HG02642 (cell line): Measurements from ENCODE around the gene SPATA21.

Experiments used
- ATAC-seq: cut with Tn5 transposase; IDR thresholded peaks from one replicate; pipeline ENCODE4 v1.9.1; 2021; ENCODE audit warnings: mild to moderate bottlenecking; ENCODE audit not compliant: unreplicated experiment, poor library complexity

The SPATA21 gene

DNA sequence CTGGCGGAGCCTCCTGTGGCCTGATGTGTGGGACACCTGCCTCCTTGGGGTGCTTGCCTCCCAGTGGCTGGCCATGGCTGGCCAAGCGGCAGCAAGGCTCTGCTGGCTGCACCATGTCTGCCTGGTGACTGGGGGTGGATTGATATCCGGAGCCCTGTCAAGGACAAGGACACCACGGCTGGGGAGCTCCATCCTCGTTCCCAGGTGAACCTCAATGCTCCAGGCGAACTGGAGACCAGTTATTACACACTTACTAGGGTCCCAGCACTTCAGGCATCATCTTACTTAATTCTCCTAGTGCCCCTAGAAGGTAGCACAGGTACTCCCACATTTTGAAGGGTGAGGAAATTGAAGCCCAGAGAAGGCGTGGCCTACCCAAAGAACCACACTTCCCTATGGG, 15.2 kb downstream of the SPATA21 start:
- no peak for ATAC-seq

DNA sequence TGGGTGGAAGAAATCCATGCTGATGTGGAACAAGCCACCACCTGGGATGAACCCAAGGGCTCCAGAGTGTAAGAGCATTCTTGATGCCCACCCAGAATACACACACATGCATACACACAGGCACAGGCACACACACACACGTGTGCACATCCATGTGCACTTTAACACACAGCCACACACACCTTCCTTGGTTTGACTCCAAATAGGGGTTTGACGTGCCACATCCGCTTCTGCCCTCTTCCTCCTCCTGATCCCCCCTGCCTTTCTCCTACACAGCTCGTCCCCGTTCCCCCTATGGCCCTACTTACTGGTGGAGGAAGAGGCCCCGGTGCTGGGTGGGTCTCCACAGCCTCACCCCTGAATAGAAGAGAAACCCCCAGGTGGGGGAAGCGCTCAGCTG, 16.0 kb downstream of the SPATA21 start:
- ATAC-seq, result no peak

DNA sequence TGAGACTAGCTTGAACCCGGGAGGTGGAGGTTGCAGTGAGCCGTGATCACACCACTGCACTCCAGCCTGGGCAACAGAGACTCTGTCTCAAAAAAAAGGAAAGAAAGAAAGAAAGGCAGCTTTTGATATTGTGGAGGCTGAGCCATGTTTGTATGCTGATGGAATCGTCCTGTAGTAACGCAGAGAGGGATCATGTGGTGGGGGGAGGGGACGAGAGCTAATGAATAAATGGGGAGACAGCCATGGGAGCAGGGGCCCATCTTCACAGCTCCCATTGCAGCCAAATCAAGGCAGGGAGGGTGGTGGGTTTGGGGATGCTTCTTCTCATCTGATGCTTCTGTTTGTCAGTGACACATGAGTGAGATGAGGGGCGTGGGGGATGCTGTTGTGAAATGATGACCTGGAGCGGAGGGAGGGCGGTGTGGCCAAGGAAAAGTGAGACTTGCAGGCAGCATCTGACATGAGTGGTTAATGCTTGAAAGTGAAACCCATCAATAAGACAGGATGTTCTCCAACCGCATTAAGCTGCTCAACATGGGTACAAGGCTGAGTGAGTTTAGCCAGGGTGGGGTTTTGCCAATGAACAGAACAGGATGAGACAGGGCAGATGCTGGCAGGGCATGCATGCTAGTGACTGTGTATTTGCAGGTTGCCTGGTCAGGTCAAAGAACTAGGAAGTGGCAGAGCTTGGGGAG, 16.7 kb downstream of the SPATA21 start:
- ATAC-seq, result peak; percentile 57

DNA sequence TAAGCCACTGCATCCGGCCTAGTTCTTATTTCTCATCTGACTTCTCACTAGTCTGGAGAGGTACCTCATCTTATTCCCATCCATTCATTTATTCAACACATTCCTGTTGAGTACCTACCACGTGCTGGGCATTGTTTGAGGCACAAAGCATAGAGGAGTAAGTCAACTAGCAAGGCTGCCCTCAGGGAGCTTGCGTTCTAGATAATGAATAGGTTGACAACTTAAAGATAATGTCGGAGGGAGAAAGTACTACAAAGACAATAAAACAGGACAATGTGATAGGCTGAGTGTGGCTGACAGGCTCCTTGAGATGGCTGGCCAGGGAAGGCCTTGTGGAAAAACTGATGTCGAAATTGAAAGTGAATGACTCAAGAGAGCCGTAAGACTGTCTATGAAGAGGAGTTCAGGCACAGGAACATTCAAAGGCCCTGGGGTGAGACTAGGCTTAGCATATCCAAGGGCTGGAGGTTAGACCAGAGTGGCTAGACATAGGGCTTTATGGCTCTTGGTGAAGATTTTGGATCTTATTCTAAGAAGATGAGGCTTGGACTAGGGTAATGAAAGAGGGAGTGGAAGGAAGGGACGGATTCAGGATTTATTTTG, 18.3 kb downstream of the SPATA21 start:
- no peak for ATAC-seq

DNA sequence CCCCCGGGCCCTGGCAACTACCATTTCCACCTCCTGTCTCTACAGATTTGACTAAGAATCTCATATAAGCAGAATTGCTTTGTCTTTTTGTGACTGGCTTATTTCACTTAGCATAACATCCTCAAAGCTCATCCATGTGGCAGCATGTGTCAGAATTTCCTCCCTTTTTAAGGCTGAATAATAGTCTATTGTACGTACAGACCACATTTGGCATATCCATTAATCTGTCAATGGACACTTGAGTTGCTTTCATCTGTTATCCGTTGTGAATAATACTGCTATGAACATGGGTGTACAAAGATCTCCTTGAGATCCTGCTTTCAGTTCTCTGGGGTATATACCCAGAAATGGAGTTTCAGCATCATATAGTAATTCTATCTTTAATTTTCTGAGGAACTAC, 24.0 kb downstream of the SPATA21 start:
- no peak for ATAC-seq

DNA sequence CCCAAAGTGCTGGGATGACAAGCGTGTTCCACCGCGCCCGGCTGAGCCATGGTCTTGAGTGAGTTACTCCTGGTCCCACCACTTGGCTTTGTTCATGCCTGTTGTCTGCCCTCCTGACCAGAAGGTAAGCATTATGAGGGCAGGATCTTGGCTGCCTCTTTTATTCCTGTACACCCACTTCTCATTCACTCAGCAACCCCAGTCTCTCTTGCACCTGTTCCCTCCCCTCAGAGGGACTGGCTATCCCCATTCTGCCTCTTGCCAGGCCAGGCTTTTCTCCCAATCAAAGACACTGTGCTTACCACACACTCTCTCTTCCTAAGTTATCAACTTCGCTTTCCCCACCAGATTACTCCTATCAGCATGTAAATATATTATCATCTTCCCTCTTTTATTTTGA, 26.4 kb downstream of the SPATA21 start:
- no peak for ATAC-seq

DNA sequence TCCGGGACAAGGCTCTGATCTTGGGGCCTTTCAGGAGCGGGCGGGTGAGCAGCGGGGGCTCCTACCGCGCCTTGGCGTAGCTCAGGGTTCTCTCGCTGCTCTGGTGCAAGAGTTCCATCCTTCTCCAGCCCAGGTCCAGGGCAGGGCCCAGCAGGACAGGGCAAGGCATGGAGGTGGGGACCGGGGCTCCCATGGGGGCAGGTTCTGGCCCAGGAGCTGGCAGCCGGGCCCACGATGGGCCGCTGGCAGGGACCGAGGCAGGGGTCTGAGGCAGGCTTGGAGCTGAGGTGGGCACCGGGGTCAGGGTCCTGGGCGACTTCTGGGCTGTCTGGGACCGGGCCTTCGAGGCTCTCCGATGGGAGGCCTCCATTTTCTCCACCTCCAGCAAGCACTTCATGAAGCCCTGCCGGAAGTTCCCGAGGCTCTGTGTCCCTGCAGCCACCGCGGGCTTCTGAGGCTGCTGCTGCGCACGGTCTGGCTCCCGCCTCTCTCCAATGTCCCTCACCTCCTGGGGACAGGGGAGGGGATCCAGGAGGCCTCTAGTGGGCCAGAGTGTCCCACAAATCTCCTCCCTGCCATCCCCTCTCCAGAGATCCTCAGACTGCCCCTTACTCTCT, 27.6 kb downstream of the SPATA21 start:
- no peak for ATAC-seq

DNA sequence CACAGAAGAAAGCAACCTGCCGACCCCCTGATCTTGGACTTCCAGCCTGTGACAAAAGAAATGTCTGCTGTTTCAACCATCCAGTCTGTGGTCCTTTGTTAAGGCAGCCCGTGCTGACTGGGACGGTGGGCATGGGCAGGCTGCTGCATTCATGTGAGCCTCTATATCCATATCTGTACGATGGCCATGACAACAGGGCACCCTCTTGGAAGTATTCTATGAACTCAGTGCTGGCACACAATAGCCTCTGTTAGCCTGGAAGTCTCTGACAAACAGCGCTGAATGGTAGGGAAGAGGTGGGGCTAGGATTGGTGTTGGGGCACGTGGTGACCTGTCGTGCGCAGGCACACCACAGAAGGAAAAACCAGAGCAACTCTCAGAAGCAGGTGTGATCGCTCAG, 30.4 kb downstream of the SPATA21 start:
- ATAC-seq, result no peak

DNA sequence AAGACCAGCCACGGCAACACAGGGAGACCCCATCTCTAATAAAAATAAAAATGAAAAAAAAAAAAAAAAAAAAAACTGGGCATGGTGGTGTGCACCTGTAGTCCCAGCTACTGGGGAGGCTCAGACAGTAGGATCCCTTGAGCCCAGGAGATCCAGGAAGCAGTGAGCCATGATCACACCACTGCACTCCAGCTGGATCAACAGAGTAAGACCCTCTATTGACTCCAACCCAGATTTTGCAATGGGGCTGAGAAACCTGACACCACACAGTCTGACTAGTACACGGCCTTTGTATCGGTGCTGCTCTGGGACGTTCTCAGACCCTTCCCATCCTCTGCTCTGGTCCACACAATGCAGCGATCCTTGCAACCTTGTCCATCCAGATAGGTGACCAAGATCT, 31.8 kb downstream of the SPATA21 start:
- no peak for ATAC-seq

DNA sequence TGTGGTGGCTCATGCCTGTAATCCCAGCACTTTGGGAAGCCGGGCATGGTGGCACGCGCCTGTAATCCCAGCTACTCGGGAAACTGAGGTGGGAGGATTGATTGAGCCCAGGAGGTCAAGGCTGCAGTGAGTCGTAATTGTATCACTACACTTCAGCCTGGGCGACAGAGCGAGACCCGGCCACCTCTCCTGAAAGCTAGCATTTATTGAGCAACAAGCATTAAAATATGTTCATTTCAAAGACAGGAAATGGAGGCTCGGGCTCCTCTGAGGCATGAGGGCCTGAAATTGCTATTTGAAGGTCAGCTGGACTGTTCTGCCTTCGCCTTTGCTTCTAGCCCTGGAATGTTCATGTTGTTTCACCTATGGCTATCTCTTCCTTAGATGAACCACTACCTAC, 34.5 kb downstream of the SPATA21 start:
- no peak for ATAC-seq

DNA sequence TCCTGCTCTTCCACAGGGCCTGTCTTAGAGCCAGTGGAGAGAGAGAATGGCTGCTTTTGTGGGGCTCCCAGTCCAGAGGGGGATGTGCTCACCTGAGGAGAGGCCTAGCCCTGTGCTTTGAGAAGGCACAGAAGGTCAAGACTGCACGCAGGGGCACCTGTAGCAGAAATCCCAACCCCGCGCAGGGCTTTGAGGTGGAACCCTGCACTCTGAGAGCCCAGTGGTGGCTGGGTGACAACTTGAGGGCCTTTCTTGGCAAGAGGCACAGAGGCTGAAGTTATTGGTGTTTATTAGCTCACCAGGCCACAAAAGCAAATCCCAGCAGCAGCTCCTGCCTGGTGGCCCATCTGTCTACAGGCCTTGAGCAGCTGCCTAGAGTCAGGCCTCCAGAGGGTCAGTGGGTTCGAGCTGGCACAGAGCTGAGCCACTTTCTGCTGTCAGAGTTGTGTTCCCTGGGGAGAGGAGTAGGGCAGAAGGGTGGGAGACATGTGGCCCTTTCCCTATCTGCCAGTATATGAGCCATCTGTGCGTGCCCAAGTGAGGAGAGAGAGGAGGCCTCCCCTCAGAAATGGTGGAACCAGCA, 38.8 kb downstream of the SPATA21 start:
- no peak for ATAC-seq

DNA sequence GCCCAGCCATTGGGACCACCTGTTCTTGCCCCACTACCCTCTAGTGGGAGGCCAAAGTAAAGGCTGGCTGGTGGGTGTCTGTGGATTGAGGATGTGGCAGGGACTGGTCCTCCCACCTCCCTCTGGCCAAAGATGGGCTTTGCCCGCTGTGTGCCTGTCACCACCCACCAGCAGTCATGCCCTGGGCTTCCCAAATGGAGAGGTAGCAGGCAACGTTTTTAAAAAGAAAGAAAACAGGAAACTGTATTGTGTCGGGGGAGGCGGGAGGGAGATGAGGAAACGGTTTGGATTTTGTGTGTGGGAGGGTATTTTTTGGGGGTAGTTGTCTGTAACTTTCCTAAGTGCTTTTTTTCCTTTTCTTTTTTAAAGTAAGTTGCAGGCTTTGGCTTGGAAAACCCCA, 40.1 kb downstream of the SPATA21 start:
- ATAC-seq, result no peak

DNA sequence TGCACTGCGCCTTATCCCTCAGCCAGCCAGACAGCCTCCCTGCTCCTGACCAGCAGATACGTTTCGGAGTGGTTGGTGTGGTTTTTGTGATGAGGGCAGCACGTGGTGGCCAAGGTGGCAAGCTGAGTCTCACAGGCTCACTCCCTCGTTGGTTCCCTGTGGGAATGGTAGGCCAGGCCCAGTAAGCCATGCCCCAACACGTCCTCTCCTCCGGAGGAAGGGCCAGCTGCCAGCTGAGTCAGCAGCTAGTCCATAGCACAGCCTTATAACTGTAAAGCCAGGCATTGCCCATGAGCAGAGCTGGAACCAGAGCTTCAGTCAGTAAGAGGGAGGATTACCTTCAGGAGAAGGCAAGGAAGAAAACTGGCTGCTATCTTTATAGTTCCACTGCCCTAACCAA, 40.6 kb downstream of the SPATA21 start:
- ATAC-seq, result no peak

DNA sequence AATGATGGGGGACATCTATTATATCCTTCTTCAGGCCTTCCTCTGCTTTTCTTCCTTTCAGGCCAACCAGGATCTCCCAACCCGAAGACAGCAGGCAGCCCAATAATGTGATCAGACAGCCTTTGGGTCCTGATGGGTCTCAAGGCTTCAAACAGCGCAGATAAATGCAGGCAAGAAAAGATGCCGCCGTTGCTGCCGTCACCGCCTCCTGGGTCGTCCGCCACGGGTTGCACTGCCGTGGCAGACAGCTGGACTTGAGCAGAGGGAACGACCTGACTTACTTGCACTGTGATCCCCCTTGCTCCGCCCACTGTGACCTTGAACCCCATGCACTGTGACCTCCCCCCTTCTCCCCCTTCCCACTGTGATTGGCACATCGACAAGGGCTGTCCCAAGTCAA, 42.2 kb downstream of the SPATA21 start:
- ATAC-seq, result no peak

DNA sequence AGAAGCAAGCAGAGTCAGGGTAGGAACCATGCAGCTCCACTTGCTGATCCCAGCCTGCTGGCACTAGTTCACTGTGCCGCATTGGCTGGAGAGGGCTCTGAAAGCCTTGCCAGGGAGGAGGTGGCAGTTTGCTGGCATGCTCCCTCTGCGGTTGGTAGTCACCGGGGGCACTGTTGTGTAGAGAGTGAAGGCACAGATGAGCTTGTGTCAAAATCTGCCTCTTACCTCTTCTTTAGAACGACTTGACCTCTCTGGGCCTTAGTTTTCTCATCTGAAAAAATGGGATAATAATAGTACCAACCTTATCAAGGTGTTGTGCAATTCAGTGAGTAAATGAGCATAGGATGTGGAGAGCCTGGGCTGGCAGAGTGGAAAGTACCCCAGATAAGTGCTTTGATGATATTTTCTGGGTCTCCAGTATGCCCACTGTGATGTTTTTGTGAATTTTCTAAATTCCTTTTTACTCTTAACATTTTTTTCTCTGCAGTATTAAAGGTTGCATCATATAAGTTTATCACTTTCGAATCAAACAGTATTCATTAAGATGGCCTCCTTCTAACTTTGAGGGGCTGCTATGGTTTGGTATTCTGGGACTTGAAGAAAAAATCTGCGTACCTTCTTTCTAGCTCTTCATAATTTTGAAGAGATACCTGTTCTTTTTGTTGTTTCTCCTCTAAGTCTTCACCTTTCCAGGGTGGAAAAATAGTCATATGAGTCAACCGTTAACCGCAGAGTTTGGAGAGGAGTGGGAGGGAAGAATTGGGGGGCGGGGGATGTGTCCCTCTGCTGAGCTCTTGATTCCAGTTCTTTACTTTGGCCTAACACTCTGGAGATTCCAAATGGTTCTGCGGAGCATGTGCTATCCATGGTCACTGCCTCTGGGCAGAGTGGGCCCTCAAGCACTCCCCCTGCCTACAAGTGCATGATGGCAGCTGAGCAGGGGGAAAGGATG, 43.4 kb downstream of the SPATA21 start:
- no peak for ATAC-seq

DNA sequence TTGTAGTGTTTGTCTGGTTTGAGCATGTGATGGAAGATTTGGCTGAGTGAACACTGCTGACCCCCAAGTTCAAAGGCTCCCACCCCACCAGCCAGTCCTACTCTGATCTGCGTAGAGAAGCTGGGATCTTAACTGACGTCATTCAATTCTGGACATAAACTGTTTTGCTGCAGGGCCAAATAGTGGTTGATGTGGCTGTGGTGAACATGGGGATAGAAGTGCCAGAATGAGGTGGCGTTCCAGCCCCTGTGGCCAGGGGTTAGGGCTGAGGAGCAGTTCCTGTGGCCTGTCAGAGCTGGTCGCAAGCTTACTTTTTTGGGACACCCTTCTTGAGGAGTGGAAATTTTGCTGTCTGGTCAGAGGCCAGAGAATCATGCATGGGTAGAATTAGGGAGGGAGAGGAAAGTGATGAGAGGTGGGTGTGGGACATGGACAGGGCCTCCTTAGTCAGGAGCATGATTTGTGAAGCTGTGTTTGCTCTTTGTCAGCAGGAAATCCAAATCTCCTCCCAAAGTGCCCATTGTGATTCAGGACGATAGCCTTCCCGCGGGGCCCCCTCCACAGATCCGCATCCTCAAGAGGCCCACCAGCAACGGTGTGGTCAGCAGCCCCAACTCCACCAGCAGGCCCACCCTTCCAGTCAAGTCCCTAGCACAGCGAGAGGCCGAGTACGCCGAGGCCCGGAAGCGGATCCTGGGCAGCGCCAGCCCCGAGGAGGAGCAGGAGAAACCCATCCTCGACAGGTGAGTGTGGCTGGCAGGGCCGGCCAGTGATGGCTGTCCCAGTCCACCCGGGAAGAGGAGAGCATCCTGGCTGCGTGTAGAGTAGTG, 44.3 kb downstream of the SPATA21 start:
- no peak for ATAC-seq

DNA sequence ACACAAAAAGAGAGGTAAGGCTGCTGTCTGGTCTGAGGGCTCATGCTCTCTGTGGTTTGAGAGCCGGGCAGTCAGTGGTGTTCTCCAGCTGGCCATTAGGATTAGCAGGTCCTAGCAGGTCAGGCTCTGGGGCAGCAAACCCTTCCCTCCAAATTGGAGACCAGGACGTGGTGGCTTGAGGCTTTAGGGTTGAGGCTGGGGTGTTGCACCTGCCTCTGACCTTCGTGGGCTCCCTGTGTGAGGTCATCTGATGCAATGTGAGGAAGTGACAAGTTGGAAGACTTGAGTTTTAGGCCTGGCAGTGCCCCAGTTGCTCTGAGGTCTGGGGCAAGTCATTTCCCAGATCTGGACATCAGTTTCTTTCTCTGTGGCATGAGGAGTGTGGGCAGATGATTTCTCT, 45.8 kb downstream of the SPATA21 start:
- no peak for ATAC-seq

DNA sequence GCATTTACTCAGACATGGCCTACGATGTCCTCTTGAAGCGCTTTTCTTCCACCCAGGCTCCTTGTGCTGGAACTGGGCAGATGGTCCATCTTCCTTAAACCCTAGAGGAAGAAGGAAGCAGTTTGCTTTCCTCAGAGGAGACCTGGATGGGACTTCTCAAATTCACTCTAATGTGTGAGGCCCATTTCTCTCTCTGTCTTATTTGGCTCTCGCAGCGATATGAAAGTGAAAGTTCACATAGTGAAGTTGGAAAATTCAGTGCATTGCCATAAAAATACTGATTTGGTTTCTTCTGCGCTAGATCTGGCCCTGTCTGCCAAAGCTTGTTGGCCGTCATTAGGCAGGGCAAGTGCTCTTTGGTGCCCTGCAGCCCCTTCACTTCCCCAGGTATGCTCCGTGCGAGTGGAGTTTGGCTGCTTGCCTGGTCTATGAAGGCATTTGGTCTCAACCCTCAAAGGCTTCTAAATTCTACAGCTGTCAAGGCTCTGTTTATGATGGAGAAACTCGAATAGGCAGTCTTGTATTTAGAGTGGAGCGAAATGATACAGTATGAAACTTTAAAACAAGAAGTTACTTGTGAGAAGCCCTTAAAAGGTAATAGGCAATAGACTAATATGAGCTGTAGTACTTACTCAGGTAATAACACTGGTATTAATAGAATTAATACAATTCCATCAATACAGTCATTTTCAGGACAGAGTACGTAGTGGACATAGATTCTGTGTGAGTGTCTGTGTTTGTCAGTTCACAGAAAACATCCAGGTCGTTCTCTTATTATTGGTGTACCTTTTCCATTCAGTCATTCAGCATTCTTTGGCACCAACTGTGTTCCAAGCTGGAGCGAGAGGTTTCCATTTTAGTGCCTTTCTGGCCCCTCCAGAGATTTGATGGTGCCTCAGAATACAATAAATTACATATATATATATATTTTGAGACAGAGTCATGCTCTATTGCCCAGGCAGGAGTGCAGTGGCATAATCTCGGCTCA, 49.7 kb downstream of the SPATA21 start:
- ATAC-seq, result peak; percentile 46
